ENCODE results near the gene SNAP23. TPM values are rescaled to one million over a fixed set of nuclear protein-coding genes. Genes with fewer than 3 reads are reported as not detected.

The SNAP23 gene
- total and polyA plus RNA-seq, 2 of the 8 experiments (the other 6 are each of a cell fraction or from before 2014, with no cell fraction given) = 58.0 to 72.8 TPM

DNA sequence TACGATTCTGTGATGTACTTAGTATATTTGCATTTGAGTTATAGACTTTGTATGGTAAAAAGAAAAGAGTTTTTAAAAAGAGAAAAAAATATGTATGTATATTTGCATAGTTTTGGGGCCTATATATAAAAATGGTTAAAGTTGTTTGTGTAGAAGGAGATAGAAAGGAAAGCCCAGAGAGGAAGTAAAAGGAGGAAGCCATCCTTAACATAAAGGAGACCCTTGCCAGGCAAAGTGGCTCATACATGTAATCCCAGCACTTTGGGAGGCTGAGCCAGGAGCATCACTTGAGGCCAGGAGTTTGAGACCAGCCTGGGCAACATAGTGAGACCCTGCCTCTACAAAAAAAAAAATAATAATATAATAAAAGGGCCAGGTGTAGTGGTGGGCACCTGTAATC lies 8.4 kb downstream of the SNAP23 start (continued):
- TF ChIP-seq ATF3 (IDR thresholded peaks at IDR 0.05; ENCODE audit: insufficient read depth, low read depth, low read length) = no peak

All from H1 (cell line).